Prostate gland (tissue), 2 donors: Measurements from ENCODE around the gene CDK11A. TPM values are rescaled to one million over a fixed set of nuclear protein-coding genes. Genes with fewer than 3 reads are reported as not detected.
A peak's percentile ranks its signal among the peaks of the same experiment; 100 is the strongest.
"Not testable (repeated sequence)": the region's sequence is repeated elsewhere in the genome, so short reads cannot be mapped to it uniquely, and the experiment has no call there.

Experiments
- DNase-seq: peaks from one replicate; pipeline ENCODE4 v3.0.0-alpha.2; 2019; ENCODE audit warnings: low spot score
- H3K27ac ChIP-seq, 2 donors: fragments of 200-600 bp; sonication (generic); 2 replicates each; pipeline ENCODE4 v1.5.1; 2017 to 2019
- H3K27me3 ChIP-seq: fragments of 200-600 bp; sonication (generic); replicated peaks from 2 replicates; pipeline ENCODE4 v1.5.1; 2019; ENCODE audit not compliant: insufficient read depth
- H3K36me3 ChIP-seq, 2 donors: fragments of 200-600 bp; sonication (generic); 1 replicate in 1 of 2; 2 replicates in 1 of 2; pipeline versions ENCODE4 v1.5.1 to v1.8.1; 2017 to 2019
- H3K4me1 ChIP-seq: fragments of 200-600 bp; sonication (generic); replicated peaks from 2 replicates; pipeline ENCODE4 v1.5.1; 2019
- H3K4me3 ChIP-seq, 2 donors: fragments of 200-600 bp; sonication (generic); 2 replicates each; pipeline ENCODE4 v1.5.1; 2017 to 2019
- H3K9me3 ChIP-seq: fragments of 200-600 bp; sonication (generic); 2 replicates; pipeline ENCODE4 v1.5.1; 2017
- POLR2A ChIP-seq: fragments of 450-650 bp; IDR thresholded peaks from one replicate; pipeline ENCODE4 v1.6.1; 2016; ENCODE audit warnings: antibody characterized with exemption, mild to moderate bottlenecking
- POLR2AphosphoS5 ChIP-seq: sonication (generic); formaldehyde crosslinking; IDR thresholded peaks from one replicate; pipeline ENCODE4 v1.6.1; 2017; ENCODE audit warnings: antibody characterized with exemption
- WGBS: methylation state at CpG from one replicate; pipeline ENCODE4 v1.1.5; 2018; 5-methylcytosine and 5-hydroxymethylcytosine counted together
- intact Hi-C: fragments of 100-400 bp; cut with DNase I; formaldehyde crosslinking; loops from one replicate; pipeline ENCODE4 v1.14.2; 2022
- total RNA-seq, 2 donors: library from RNA; depleted of rRNA; stranded (reverse); fragments of >200 nt; gene quantifications; one replicate each; pipeline ENCODE4 v1.1.0, GENCODE V29; 2016
- TF ChIP-seq, protein P1 (sequence below), 4 experiments: fragments of 200-600 bp in 2 of 4; fragments of 450-650 bp in 2 of 4; sonication (generic) in 2 of 4; IDR thresholded peaks; 1 replicate in 3 of 4; 2 replicates in 1 of 4; pipeline ENCODE4 v1.5.1; 2016 to 2019; ENCODE audit warnings: antibody characterized with exemption in 4 of 4, mild to moderate bottlenecking in 2 of 4, moderate library complexity in 2 of 4

CDK11A gene
- total RNA-seq, 2 donors from 2014 or later, result 31.1 to 47.4 TPM

DNA sequence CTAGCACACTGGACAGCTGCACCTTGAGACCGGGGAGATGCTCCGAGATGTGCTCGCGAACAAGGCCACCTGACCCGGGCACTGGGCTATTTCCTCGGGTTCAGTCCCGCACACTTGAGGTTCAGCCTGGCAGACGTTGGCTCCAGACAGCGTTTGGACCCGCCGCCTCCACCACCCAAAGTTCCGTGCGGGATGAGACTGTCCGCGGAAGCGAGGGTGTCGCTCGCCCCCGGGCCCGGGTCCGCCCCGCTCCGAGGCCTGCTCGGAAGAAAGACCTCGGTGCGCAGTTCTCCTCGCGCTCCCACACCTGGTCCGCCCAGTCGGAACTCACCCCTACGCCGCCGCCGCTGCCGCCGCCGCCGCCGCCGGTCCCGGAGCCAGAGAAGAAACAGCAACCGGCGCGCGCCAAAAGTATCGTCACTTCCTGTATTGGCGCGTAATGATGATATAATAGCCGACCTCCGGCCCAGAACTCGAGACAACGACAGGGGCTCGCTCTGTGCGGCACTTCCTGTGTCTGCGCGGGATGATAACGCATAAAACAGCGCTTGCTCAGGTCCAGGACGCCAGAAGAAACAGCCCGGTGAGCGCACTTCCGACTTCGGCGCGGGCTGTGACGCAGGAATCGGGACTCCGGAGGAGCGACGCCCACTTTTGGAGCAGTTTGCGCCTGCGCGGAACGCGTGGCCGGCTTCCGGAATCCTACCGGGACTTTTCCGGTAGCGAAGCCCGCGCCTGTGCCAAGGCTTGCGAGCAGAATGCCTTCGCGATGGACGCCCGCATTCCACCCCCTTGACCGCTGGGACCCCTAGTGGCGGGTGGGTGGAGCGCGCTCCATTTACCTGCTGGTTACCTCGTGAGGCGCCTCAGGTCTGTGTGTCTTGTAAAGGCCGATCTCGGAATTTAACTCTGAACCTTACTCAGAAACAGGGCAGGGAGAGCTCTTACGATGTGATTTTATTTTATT, 65.3 kb downstream of the CDK11A start, which contains the start of gene CDK11B:
CDK11B (minus strand) TSS at position 422 of the 967 bp plus-strand sequence. CDS start 1,519 bp downstream, outside the sequence.
- H3K36me3 ChIP-seq, H3K9me3 ChIP-seq, H3K4me1 ChIP-seq, intact Hi-C loops, H3K27me3 ChIP-seq: not testable (repeated sequence)
- DNase-seq, result peak; percentile 82
- H3K27ac ChIP-seq, result peak within 1 kb of the TSS; percentile 93 to 99
- H3K4me3 ChIP-seq, result peak within 1 kb of the TSS; percentile 56 to 80
- TF ChIP-seq POLR2AphosphoS5 (peak; percentile 90), POLR2A (peak; percentile 39)
- TF ChIP-seq, protein P1, sequence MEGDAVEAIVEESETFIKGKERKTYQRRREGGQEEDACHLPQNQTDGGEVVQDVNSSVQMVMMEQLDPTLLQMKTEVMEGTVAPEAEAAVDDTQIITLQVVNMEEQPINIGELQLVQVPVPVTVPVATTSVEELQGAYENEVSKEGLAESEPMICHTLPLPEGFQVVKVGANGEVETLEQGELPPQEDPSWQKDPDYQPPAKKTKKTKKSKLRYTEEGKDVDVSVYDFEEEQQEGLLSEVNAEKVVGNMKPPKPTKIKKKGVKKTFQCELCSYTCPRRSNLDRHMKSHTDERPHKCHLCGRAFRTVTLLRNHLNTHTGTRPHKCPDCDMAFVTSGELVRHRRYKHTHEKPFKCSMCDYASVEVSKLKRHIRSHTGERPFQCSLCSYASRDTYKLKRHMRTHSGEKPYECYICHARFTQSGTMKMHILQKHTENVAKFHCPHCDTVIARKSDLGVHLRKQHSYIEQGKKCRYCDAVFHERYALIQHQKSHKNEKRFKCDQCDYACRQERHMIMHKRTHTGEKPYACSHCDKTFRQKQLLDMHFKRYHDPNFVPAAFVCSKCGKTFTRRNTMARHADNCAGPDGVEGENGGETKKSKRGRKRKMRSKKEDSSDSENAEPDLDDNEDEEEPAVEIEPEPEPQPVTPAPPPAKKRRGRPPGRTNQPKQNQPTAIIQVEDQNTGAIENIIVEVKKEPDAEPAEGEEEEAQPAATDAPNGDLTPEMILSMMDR (IDR thresholded peaks at IDR 0.05), result peak in 3 of 4 experiments; percentile 4 to 40 (median 36)
- WGBS, result under 1% methylated on average over 49 of the region's 96 CpGs

Other genes with a start within 250 kb of the CDK11A start
- gene ATAD3A, start 212.2 kb downstream of the CDK11A start, total RNA-seq, result 10 to 100 TPM; 30.0 to 32.8 TPM
- 1 to 10 TPM; 4.5 to 6.8 TPM for gene TMEM240, start 183.7 kb downstream of the CDK11A start, total RNA-seq
- 100 to 1,000 TPM; 173 to 203 TPM for gene SSU72, start 149.5 kb downstream of the CDK11A start, total RNA-seq
- gene FNDC10, start 124.2 kb downstream of the CDK11A start, total RNA-seq, result 10 to 100 TPM in 1 of 2 donors, 1 to 10 TPM in 1; 3.5 to 33.3 TPM
- gene MIB2, start 108.9 kb downstream of the CDK11A start, total RNA-seq, result 100 to 1,000 TPM in 1 of 2 donors, 10 to 100 TPM in 1; 60.6 to 152 TPM
- 10 to 100 TPM in 1 of 2 donors, 1 to 10 TPM in 1; 4.4 to 55.4 TPM for gene MMP23B, start 92.2 kb downstream of the CDK11A start, total RNA-seq
- gene CDK11B, start 65.4 kb downstream of the CDK11A start, total RNA-seq, result 10 to 100 TPM; 15.0 to 31.2 TPM
- 10 to 100 TPM; 40.3 to 67.1 TPM for gene SLC35E2B, start 31.6 kb downstream of the CDK11A start, total RNA-seq
- gene NADK, start 54.1 kb upstream of the CDK11A start, total RNA-seq, result 10 to 100 TPM; 64.5 to 91.1 TPM
- 100 to 1,000 TPM; 163 to 233 TPM for gene GNB1, start 166.7 kb upstream of the CDK11A start, total RNA-seq
- under 1 TPM; 0.18 to 0.28 TPM for gene CALML6, start 190.9 kb upstream of the CDK11A start, total RNA-seq
- gene TMEM52, start 194.9 kb upstream of the CDK11A start, total RNA-seq, result 10 to 100 TPM in 1 of 2 donors, 1 to 10 TPM in 1; 7.8 to 43.3 TPM